Hepatocyte (in vitro differentiated cells): Measurements from ENCODE around the gene ZDHHC14.

Experiments
- EZH2 ChIP-seq: fragments of 200-600 bp; sonication (generic); IDR thresholded peaks from 2 replicates; pipeline ENCODE4 v1.6.1; 2016; ENCODE audit warnings: antibody characterized with exemption, mild to moderate bottlenecking, borderline replicate concordance
- TF ChIP-seq, protein P1 (sequence below): fragments of 200-600 bp; sonication (generic); IDR thresholded peaks from 2 replicates; pipeline ENCODE4 v1.5.1; 2016; ENCODE audit warnings: antibody characterized with exemption, mild to moderate bottlenecking; ENCODE audit not compliant: poor library complexity

GRCh38 chr6:157665180-157665579 lies 284.2 kb downstream of the ZDHHC14 start:
- TF ChIP-seq, protein P1, sequence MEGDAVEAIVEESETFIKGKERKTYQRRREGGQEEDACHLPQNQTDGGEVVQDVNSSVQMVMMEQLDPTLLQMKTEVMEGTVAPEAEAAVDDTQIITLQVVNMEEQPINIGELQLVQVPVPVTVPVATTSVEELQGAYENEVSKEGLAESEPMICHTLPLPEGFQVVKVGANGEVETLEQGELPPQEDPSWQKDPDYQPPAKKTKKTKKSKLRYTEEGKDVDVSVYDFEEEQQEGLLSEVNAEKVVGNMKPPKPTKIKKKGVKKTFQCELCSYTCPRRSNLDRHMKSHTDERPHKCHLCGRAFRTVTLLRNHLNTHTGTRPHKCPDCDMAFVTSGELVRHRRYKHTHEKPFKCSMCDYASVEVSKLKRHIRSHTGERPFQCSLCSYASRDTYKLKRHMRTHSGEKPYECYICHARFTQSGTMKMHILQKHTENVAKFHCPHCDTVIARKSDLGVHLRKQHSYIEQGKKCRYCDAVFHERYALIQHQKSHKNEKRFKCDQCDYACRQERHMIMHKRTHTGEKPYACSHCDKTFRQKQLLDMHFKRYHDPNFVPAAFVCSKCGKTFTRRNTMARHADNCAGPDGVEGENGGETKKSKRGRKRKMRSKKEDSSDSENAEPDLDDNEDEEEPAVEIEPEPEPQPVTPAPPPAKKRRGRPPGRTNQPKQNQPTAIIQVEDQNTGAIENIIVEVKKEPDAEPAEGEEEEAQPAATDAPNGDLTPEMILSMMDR, result no peak
- TF ChIP-seq EZH2, result no peak
